ENCODE results near the gene SIX5.

DNA sequence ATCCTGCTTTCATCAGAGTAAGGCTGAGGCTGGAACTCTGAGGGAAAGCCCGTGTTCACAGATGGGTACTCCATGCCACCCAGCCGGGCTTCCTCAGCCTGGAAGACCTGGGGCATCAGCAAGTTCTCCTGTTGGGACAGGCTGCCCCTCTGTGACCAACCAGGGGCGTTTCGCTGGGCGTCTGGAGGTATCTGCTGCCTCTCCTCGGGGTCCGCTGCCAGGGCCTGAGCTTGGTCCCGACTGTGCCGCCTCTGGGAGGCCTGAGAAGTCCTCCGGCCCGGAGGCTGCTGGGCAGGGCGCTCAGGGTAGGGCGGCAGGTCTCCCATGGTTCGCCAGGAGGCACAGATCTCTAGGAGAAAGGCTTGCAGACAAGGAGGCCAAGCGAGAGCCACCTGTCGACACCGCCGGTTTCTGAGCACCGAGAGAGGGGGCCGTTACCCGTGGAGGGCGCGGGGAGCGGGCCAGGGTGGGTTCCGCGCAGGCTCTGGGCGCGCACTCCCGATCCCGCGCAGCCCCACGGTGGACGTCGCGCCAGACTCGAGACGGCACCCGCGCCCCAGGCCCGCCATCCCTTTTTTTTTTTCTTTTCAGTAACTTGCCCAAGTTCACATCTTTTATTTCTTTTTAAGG lies 45.9 kb upstream of the SIX5 start, which contains the start of gene RSPH6A:
- TF ChIP-seq, protein P1, sequence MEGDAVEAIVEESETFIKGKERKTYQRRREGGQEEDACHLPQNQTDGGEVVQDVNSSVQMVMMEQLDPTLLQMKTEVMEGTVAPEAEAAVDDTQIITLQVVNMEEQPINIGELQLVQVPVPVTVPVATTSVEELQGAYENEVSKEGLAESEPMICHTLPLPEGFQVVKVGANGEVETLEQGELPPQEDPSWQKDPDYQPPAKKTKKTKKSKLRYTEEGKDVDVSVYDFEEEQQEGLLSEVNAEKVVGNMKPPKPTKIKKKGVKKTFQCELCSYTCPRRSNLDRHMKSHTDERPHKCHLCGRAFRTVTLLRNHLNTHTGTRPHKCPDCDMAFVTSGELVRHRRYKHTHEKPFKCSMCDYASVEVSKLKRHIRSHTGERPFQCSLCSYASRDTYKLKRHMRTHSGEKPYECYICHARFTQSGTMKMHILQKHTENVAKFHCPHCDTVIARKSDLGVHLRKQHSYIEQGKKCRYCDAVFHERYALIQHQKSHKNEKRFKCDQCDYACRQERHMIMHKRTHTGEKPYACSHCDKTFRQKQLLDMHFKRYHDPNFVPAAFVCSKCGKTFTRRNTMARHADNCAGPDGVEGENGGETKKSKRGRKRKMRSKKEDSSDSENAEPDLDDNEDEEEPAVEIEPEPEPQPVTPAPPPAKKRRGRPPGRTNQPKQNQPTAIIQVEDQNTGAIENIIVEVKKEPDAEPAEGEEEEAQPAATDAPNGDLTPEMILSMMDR (IDR thresholded peaks at IDR 0.05; ENCODE audit: insufficient read depth, low read depth, low read length): no peak
- TF ChIP-seq EZH2 (IDR thresholded peaks at IDR 0.05; ENCODE audit: insufficient read depth, low read length): no peak
